IPS-NIHi11 (cell line): Measurements from ENCODE around the gene SENP7.
A peak's percentile ranks its signal among the peaks of the same experiment; 100 is the strongest.
"Not testable (repeated sequence)": the region's sequence is repeated elsewhere in the genome, so short reads cannot be mapped to it uniquely, and the experiment has no call there.

Source experiments
- DNase-seq: peaks from one replicate; pipeline ENCODE4 v3.0.0; 2012; ENCODE audit warnings: mixed read lengths, low spot score

SENP7 gene

DNA sequence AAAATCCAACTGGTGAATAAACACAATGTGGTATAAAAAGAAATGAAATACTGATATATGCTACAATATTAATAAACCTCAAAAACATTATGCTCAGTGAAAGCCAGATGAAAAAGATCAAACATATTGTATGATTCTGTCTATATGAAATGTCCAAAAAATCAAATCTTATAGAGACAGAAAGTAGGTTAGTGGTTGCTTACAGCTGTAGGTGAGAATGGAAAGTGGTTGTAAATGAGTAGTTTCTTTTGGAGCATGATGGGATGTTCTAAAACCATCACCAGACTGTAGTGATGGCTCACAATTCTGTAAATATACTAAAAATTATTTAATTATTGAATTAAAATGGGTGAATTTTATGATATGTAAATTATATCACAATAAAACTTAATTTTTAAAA lies 58.4 kb downstream of the SENP7 start:
- DNase-seq: no peak

DNA sequence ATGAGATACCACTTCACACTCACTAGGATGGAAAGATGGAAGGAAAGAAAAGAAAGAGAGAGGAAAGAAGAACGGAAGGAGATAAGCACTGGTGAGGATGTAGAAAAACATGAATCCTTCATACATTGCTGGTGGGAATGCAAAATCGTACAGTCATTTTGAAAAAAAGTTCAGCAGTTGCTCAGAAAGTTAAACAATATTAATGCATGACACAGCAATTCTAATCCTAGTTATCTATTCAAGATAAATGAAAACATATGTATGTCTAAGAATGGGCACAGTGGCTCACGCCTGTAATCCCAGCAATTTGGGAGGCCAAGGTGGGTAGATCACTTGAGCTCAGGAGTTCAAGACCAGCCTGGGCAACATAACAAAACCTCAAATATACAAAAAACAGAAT lies 59.1 kb downstream of the SENP7 start:
- DNase-seq: no peak

DNA sequence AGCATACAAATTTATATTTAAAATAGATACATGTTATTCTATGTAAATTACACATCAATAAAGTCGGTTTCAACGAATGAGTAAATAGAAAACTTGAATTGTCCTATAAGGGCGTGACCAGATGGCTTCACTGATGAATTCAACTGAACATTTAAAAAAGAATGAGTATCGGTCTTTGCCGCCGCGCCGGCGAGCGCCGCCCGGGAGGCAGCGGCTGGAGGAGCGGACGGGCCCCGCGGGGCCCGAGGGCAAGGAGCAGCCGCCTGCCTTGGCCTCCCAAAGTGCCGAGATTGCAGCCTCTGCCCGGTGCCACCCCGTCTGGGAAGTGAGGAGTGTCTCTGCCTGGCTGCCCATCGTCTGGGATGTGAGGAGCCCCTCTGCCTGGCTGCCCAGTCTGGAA lies 74.4 kb downstream of the SENP7 start:
- DNase-seq: not testable (repeated sequence)

DNA sequence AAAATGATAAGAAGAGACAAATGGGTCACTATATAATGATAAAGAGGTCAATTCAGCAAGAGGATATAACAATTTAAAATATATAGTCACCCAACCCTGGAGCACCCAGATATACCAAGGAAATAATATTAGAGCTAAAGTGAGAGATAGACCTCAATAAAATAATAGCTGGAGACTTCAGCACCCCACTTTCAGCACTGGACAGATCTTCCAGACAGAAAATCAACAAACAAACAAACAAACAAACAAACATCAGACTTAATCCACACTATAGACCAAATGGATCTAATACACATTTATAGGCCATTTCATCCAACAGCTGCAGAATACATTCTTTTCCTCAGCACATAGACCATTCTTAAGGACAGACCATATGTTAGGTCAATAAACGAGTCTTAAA lies 79.4 kb downstream of the SENP7 start:
- DNase-seq: no peak

DNA sequence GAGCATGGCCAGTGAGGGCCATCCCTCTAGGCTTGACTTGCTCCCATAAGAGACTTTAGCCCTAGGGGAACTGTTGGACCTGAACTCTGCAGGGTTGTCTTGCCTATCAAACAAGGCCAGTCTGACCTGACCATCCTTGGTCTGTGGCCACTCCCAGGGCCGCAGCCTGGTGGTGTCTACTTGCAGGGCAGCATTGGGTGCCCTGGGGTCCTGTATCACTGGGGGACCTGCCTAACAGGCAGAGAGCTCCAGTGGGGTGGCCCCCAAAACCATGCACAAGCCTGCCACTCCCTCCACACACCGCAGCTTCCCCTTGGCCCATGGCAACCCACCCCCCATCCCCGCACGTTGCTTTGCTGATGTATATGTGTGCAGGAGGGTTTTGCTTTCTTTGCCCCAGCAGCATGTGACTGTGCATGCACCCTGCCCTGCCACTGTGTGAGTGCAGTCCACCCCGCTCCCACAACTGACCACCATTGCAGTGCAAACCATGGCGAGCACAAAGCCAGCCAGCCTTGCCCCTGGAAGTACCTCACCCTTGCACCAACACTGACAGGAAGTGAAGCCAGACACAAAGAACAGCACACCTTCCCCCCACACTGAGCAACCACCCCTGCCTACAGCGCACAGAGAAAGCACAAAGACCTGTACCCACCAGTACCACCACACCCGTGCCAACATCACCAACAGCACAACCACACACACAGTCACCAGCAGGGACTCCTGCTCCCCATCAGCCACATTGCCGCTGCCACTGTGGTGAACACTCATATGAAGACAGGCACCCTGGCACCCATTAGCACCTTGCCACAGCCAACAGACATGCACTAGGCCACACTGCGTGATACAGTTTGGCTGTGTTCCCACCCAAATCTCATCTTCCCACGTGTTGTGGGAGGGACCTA lies 88.8 kb downstream of the SENP7 start:
- no peak for DNase-seq

DNA sequence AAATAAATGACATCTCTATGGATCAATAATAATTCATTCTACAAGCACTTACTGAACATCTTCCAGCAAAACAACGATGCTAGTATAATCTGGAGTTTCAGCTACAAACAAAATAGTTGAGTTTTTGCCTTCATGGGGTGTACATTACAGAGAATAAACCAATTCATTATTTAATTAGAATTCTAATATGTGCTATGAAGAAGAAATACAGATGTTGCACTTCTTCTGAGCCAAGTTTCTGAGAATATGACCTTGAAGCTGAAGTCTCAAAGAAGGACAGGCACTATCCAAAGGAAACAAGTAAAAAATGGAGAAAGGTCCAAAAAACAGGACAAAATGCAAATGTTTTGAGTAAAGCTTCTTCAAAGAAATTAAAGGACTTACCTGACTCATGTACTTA lies 94.2 kb downstream of the SENP7 start:
- DNase-seq: no peak

DNA sequence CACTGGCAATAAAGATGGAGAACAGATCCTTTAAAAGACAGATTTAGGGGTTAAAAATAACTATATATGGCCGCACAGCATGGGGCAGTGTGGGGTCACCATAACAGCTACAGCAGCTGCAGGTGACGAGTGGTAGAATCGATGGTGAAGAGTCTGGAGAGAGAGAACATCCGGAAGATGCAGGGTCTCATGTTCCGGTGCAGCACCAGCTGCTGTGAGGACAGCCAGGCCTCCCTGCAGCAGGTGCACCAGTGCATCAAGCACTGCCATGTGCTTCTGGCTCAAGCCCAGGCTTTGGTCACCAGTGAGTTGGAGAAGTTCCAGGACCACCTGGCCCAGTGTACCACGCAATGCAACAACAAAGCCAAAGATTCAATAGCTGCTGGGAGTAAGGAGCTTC lies 98.9 kb downstream of the SENP7 start:
- no peak for DNase-seq

DNA sequence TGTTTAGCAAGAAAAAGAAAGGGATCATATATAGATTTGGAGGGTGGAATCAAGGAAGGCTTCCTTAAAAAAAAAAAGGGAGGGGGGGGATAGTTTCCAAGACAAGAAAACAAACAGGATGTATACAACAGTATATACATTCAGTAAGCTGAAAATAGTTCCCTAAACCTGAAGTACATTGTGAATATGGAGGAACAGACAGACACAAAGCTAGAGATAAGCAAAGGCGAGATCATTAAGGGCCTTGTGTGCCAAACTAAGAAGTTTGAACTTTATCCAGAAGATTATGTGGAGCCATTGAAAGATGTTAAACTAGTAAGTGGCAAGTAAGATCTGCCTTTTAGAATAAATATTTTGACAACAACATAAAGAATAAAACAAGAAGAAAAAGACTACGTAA lies 99.4 kb downstream of the SENP7 start:
- DNase-seq: no peak

DNA sequence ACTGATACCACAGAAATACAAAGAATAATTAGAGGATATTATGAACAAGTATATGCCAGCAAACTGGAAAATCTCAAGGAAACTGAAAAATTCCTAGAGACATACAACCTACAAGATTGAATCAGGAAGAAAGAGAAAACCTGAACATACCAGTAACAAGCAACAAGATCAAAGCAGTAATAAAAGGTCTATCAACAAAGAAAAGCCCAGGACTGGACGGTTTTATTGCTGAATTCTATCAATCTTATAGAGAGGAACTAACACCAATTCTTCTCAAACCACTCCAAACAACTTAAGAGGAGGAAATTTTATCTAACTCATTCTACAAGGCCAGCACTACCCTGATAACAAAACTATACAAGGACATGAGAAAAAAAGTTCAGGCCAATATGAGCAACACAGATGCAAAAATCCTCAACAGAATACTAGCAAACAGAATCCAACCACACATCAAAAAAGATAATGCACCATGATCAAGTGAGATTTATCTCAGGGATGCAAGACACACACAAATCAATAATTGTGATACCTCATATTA lies 121.5 kb downstream of the SENP7 start:
- no peak for DNase-seq

DNA sequence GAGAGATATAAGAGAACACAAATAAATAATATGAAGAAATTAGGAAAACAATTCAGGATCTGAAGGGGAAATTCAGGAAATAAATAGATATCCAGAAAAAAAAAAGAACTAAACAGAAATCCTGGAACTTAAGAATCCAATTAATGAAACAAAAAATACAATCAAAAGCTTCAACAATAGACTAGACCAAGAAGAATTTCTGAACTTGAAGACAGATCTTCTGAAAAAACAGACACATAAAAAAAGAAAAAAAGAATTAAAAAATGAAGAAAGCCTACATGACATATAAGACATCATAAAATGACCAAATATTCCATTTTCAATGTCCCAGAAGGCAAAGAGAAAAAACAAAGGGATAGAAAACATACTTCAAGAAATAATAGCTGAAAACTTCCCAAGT lies 124.3 kb downstream of the SENP7 start:
- no peak for DNase-seq

DNA sequence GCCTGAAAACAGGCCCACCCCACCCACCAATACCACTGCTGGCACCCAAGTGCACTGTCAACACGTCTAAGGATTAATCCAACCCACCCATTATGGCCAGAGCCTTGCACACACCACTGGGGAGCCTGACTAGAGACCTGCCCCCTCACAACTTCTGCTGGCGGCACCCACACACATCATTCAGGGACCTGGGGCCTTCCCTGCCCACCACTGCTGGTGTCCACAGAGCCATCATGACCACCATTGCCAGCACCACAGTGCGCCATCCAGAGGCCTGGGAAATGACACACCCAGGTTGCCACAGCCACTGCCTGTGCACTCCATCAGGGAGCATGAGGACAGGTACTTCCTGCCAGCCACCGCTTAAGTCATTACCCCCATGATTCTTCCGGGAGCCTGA lies 125.7 kb downstream of the SENP7 start:
- no peak for DNase-seq

DNA sequence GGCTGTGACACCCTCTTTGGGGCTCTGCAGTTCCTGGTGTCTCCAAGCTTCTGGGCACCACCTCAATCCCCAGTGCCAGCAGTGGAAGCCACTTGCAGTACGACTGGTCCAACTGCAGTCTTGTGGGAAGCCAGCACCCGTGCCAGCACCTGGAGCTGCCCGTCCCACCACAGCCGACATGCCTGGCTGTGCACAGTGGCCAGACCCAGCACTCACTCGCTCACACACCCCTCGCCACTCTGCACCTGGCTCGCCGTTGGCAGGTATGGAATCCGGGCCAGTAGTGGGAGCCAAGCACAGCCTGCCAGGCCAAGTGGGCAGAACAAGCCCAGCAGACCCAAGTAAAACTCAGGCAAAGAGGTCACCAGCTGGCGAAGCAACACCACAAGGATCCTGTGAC lies 128.6 kb downstream of the SENP7 start:
- no peak for DNase-seq

DNA sequence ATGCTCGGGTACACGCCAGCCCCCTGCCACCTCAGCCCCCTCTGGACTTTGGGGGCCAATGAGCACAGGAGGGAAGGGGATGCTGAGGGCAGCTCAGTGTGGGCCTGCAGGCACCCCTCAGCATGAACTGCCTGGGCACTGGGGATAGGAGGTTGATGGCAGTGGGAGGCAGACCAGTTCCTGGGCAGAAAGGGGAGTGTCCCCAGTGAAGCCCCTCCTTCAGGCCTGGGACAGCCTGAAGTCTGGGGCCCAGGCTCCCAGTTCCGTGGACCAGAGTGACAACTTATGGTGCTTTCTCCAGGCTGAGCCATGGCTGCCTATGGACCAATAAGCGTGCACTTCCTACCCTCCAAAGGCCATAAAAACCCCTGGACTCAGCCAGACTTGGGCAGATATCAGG lies 129.4 kb downstream of the SENP7 start:
- no peak for DNase-seq

DNA sequence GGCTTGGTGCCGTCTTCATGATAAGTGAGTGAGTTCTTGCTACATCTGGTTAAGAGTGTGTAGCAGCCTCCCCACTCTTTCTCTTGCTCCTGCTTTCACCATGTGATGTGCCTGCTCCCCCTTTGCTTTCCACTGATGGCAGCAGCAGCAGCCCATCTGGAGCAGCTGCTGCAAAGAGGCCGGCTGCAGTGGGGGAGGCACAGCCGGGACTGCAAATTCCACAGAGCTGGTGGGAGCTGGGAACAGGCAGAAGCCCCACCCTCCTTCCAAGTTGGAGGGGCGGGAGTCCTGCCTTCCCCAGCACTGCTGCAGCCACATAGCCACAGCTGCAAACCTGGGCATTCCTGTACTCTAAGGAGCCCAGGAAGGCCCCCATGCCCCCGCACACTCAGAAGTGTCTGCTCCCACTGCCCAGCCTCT lies 129.8 kb downstream of the SENP7 start:
- DNase-seq: peak; percentile 19

DNA sequence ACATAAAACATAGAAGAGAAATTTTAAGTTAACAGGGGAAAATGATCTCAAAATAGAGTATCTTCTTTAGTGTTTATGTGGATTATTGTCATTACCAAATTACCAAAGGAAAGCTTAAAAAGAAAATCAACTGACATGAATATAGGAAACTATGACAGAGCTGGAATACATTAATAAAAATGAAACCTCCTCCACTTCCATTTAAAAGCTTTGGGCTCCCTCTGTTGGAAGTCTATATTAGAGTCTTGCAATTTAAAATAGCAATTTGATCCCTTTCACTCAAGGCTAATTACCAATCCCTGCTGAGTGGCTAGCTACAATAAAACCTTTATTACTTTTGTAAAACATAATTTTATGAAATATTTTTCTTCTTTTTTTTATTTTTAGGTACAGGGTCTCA lies 131.2 kb downstream of the SENP7 start:
- DNase-seq: peak; percentile 29

DNA sequence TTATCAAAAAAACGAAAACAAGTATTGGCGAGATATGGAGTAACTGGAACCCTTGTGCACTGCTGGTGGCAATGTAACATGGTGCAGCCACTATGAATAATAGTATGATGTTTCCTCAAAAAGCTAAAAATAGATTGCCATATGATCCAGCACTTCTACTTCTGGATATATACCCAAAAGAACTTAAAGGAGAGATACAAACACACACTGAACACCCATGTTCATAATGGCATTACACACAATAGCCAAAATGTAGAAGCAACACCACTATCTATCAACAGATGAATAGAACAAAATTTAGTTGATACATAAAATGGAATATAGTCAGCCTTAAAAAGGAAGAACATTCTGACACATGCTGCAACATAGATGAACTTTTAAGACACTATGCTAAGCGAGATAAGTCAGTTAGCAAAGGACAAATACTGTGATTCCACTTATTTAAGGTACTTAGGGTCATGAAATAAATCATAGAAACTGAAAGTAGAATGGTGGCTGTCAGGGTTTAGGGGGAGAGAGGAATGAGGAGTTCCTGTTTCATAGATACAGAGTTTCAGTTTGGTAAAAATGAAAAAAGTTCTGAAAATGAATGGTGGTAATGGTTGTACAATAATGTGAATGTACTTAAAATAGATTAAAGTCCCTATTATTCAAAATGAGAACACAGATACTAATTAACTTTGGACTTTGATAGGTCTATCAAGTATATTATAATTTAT lies 133.2 kb downstream of the SENP7 start:
- DNase-seq: no peak

DNA sequence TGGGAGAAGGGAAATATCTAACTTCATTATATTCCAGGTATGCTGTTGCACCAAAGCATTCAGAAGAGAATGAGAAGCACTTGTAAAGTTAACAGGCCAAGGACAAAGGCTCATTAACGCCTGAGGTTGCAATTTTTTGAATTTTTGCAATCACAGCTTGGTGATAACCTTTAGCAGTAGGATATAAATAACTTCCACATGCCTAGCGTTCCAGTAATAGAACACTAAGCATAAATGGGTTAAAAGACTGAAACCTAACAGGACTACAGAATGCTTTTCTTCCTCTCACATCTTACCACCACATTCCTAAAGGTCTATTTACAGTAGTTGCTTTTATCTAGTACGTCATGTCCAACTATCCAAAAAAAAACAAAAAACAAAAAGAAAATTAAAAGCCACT lies 135.2 kb downstream of the SENP7 start:
- DNase-seq: no peak

DNA sequence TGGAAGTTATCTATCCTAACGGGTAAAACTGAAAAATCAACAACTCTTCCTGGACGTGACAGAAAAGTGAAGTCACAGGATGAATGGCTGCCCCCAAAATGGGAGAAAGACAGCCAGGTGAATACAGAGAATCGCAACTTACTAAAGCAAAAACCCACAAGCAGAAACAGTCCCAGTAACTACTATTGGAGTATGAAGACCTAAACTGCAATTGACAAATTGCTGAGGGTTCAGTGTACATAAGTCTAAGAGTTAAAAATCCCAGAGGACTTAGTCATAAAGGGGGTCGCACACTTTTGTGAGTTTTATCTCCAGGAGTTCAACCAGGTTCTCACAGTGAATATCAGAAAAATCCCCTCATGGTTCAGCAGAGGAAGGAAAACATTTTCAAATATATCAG lies 135.8 kb downstream of the SENP7 start:
- no peak for DNase-seq

DNA sequence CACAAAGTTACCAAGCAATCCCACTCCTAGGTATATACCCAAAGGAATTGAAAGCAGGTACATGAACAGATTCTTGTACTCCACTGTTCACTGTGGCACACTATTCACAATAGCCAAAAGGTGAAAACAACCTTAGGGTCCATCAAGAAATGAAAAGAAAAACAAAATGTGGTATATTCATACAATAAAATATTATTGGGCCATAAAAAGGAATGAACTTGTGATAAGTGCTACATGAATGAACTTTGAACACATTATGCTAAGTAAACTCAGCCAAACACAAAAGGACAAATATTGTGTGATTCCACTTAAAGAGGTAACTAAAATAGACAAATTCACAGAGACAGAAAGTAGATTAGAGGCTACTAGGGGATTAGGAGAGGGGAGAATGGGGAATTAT lies 137.4 kb downstream of the SENP7 start:
- no peak for DNase-seq

DNA sequence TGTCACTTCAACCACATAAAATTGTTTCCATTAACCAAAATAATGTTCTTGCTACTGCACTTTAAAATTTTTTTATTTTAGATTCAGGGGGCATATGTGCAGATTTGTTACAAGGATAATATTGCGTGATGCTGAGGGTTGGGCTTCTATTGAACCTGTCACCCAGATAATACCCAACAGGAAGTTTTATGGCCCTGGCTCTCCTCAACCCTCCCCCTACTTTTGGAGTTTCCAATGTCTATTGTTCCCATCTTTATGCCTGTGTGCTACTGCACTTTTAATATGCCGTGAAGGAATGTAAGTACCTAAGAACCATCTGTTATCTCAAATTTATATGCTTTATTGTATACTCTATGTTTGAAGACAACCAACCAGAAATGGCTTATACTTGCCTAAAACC lies 150.6 kb downstream of the SENP7 start:
- DNase-seq: no peak

DNA sequence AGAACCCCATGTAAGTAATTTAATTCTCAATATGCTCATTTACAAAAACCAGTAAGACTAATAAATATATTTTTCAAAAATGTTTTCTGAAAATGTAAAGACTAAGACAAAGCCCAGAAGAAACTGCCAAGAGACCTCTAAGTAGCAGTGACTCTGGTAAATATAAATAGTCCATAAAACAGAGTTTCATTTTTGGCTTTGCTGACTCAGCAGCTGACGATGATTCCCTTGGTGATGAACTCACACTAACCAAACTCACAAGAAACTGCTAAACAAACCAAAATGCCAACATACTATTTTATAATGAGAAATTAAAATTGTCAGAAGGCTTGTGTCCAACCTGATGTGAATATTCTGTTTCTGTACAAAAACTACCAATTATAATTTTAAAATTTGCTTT lies 161.2 kb downstream of the SENP7 start:
- DNase-seq: no peak

DNA sequence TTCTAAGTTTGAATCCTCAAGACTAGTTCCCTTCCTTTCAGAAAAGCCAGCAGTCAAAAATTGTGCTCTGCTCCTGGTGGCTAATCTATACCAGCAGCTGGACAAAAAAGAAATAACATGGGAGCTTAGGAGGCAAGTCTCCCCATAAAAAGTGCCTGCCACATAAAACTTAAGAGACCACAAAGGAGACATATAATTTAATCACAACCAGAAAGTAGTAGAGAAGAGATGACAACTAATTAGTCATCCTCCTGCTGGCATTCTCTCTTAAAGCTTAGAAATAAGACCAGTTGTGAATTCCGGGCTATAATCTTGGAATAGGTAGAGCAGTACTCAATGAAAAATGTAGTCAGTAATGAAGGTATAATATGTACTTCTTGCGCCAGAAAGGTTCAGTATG lies 172.4 kb downstream of the SENP7 start:
- DNase-seq: no peak

DNA sequence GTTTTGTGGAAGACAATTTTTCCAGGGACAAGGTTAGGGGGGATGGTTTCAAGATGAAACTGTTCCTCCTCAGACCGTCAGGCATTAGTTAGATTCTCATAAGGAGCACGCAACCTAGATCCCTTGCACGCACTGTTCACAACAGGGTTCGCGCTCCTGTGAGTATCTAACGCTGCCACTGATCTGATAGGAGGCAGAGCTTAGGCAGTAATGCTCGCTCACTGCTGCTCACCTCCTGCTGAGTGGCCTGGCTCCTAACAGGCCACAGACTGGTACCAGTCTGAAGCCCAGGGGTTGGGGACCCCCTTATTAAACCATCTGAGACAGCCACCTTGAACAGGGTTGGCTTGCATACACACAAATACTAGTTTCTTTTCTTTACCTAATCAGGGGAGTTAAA lies 179.1 kb downstream of the SENP7 start:
- DNase-seq: no peak
